Measurements from ENCODE around the gene KLF15.

GRCh38 chr3:126371096-126371705 lies 14.0 kb upstream of the KLF15 start:
- TF ChIP-seq CTCF (IDR thresholded peaks at IDR 0.05) (no peak), POLR2A (IDR thresholded peaks at IDR 0.05) (no peak)

All from thyroid gland (tissue), 4 donors.